K562 (cell line): Measurements from ENCODE around the gene C5orf24. TPM values are rescaled to one million over a fixed set of nuclear protein-coding genes. Genes with fewer than 3 reads are reported as not detected.

Experiments
- ATAC-seq: fragments of 200-7000 bp; cut with Tn5 transposase; 3 replicates; pipeline ENCODE4 v1.9.1; 2020; ENCODE audit warnings: moderate library complexity
- BruUV-seq: library from RNA; stranded (reverse); fragments of 400-500 nt; replicated peaks from 2 replicates; lab custom pipeline; 2021; lab: Mats Ljungman, UMichigan
- CTCF ChIA-PET: fragments of 300-600 bp; formaldehyde crosslinking; extraction: SDS; loops from one replicate; lab custom pipeline; 2021; ENCODE audit warnings: low intra/inter-chr PET ratio; lab: Yijun Ruan, JAX
- POLR2A ChIA-PET: fragments of 300-600, 350-650 bp; sonication (Branson Sonifier 250); formaldehyde crosslinking; extraction: SDS; loops from one replicate; lab custom pipeline; 2021; ENCODE audit warnings: antibody characterized with exemption, inconsistent platforms; lab: Yijun Ruan, JAX
- DNase-seq, 4 experiments: peaks; one replicate each; pipeline versions ENCODE4 v3.0.0 to v3.0.0-alpha.2; 2011 to 2018; ENCODE audit warnings: low spot score in 3 of 4, mixed read lengths in 3 of 4; ENCODE audit errors: extremely low read depth in 1 of 4
- FAIRE-seq: peaks from 2 replicates; lab custom pipeline; 2011; peaks lifted over from hg19 to GRCh38; lab: Jason Lieb, UNC
- H2AFZ ChIP-seq: 2 replicates; pipeline ENCODE4 v1.6.0; 2011; ENCODE audit warnings: low read depth, low read length, control low read depth, inconsistent platforms
- H3K27ac ChIP-seq: fragments of 200-600 bp; 3 replicates; pipeline ENCODE4 v1.8.0; 2011; ENCODE audit warnings: low read depth, mild to moderate bottlenecking, control low read depth, inconsistent platforms, low read length, moderate library complexity, mixed read lengths; ENCODE audit errors: extremely low read depth
- H3K27me3 ChIP-seq, 2 experiments: fragments of 300-600 bp in 1 of 2; 2 replicates in 1 of 2; 3 replicates in 1 of 2; pipeline versions ENCODE4 v1.6.0 to v1.8.0; 2011; ENCODE audit warnings: inconsistent platforms in 2 of 2, low read length in 2 of 2, mild to moderate bottlenecking in 1 of 2, mixed read lengths in 1 of 2, moderate library complexity in 1 of 2; ENCODE audit not compliant: control insufficient read depth in 2 of 2, insufficient read depth in 2 of 2
- H3K36me3 ChIP-seq: fragments of 300-600 bp; 3 replicates; pipeline ENCODE4 v1.8.0; 2011; ENCODE audit warnings: mild to moderate bottlenecking, low read length, inconsistent platforms; ENCODE audit not compliant: control insufficient read depth, insufficient read depth
- H3K4me1 ChIP-seq, 2 experiments: fragments of 200-600 bp in 1 of 2; replicated peaks in 1 of 2; 2 replicates in 1 of 2; 3 replicates in 1 of 2; pipeline versions ENCODE4 v1.5.1 to v1.8.0; 2011; ENCODE audit warnings: inconsistent platforms in 2 of 2, low read length in 2 of 2, mild to moderate bottlenecking in 1 of 2, mixed read lengths in 1 of 2, moderate library complexity in 1 of 2; ENCODE audit not compliant: control insufficient read depth in 2 of 2, insufficient read depth in 2 of 2
- H3K4me2 ChIP-seq: 2 replicates; pipeline ENCODE4 v1.6.1; 2011; ENCODE audit warnings: low read length, control low read depth, inconsistent platforms, mixed read lengths; ENCODE audit not compliant: insufficient read depth
- H3K4me3 ChIP-seq: fragments of 200-600 bp; sonication (generic), shearing (Covaris generic); 2 replicates; pipeline ENCODE4 v1.5.1; 2016; ENCODE audit warnings: control low read depth, inconsistent platforms
- H3K79me2 ChIP-seq: fragments of 200-600 bp; 3 replicates; pipeline ENCODE4 v1.8.0; 2011; ENCODE audit warnings: low read length, inconsistent platforms; ENCODE audit not compliant: control insufficient read depth, insufficient read depth
- H3K9ac ChIP-seq, 2 experiments: 2 replicates each; pipeline versions ENCODE4 v1.6.0 to v1.6.1; 2011; ENCODE audit warnings: low read depth in 2 of 2, low read length in 2 of 2, control low read depth in 1 of 2, inconsistent platforms in 1 of 2, mild to moderate bottlenecking in 1 of 2, mixed read lengths in 1 of 2; ENCODE audit not compliant: insufficient read depth in 1 of 2
- H3K9me1 ChIP-seq: one replicate; pipeline ENCODE4 v1.6.0; 2011; ENCODE audit warnings: inconsistent platforms, mild to moderate bottlenecking, low read length, moderate library complexity; ENCODE audit not compliant: control insufficient read depth, insufficient read depth
- H3K9me3 ChIP-seq: replicated peaks from 2 replicates; pipeline ENCODE4 v1.5.1; 2011; ENCODE audit warnings: low read depth, low read length, inconsistent platforms; ENCODE audit not compliant: control insufficient read depth, insufficient read depth
- H4K20me1 ChIP-seq: replicated peaks from 2 replicates; pipeline ENCODE4 v1.6.1; 2011; ENCODE audit warnings: low read length, inconsistent platforms, mixed read lengths; ENCODE audit not compliant: control insufficient read depth, insufficient read depth
- BMI1 ChIP-seq: fragments of 150-350 bp; IDR thresholded peaks from 2 replicates; pipeline ENCODE4 v1.6.1; 2014; ENCODE audit warnings: low read length
- CTBP1 ChIP-seq: fragments of 450-650 bp; IDR thresholded peaks from 2 replicates; pipeline ENCODE4 v1.6.1; 2016; ENCODE audit warnings: borderline replicate concordance
- MLX ChIP-seq, 2 experiments: fragments of 450-650 bp in 1 of 2; sonication (generic) in 1 of 2; formaldehyde crosslinking; conservative IDR thresholded peaks; 2 replicates each; pipeline versions ENCODE4 v1.4.0 to v1.8.1; 2020 to 2022; ENCODE audit warnings: mild to moderate bottlenecking in 1 of 2, missing genetic modification reagents in 1 of 2
- PRPF4 ChIP-seq: fragments of 200-400 bp; formaldehyde crosslinking; IDR thresholded peaks from one replicate; pipeline ENCODE4 v1.6.1; 2017; ENCODE audit warnings: low read length, low read depth, mild to moderate bottlenecking; ENCODE audit not compliant: insufficient read depth, poor library complexity, severe bottlenecking
- RNF2 ChIP-seq: sonication (generic); IDR thresholded peaks from 2 replicates; pipeline ENCODE4 v1.6.1; 2016
- SMAD1 ChIP-seq: fragments of 150-350 bp; IDR thresholded peaks from 2 replicates; pipeline ENCODE4 v1.6.1; 2014; ENCODE audit warnings: low read length, low read depth; ENCODE audit not compliant: partially characterized antibody
- SREBF1 ChIP-seq: fragments of 150-350 bp; IDR thresholded peaks from 2 replicates; pipeline ENCODE4 v1.6.1; 2014; ENCODE audit warnings: antibody characterized with exemption, low read depth, low read length, borderline replicate concordance
- YBX1 ChIP-seq: fragments of 450-650 bp; IDR thresholded peaks from 2 replicates; pipeline ENCODE4 v1.7.1; 2016; ENCODE audit warnings: mild to moderate bottlenecking
- ZBTB5 ChIP-seq: fragments of 450-650 bp; IDR thresholded peaks from 2 replicates; pipeline ENCODE4 v1.6.1; 2017; ENCODE audit warnings: antibody characterized with exemption
- ZNF12 ChIP-seq: sonication (generic); formaldehyde crosslinking; IDR thresholded peaks from 2 replicates; pipeline ENCODE4 v1.4.0; 2020; ENCODE audit warnings: mild to moderate bottlenecking, missing genetic modification reagents
- ZNF311 ChIP-seq: fragments of 250-450 bp; sonication (Bioruptor Pico); IDR thresholded peaks from 2 replicates; pipeline ENCODE4 v1.4.0; 2020; ENCODE audit warnings: mild to moderate bottlenecking, moderate library complexity
- ZNF695 ChIP-seq: fragments of 450-650 bp; formaldehyde crosslinking; IDR thresholded peaks from 2 replicates; pipeline ENCODE4 v1.4.0; 2020; ENCODE audit warnings: mild to moderate bottlenecking, moderate library complexity
- WGBS: fragments of 100-300 bp; shearing (Covaris generic); methylation state at CpG from one replicate; pipeline ENCODE4 v1.1.6; 2016; ENCODE audit warnings: low coverage, mixed read lengths; ENCODE audit not compliant: insufficient coverage; ENCODE audit errors: missing lambda C conversion rate; 5-methylcytosine and 5-hydroxymethylcytosine counted together
- in situ Hi-C: fragments of 300-500 bp; cut with MboI; formaldehyde crosslinking; loops from 4 replicates; pipeline ENCODE4 v1.15.0; 2018; ENCODE audit warnings: inconsistent platforms, mixed read lengths
- intact Hi-C: fragments of 100-400 bp; cut with micrococcal nuclease; formaldehyde crosslinking; loops from 2 replicates; pipeline ENCODE4 v1.14.2; 2022
- polyA plus RNA-seq, 8 experiments: library from polyadenylated mRNA; depleted of rRNA in 4 of 8; stranded (reverse) in 5 of 8; unstranded in 3 of 8; fragments of >200 nt; fragmentation: Nextera tagmentation in 2 of 8; fragmentation: Illumina TruSeq in 1 of 8; extraction: Ambion mirVana in 2 of 8; extraction: Trizol in 1 of 8; gene quantifications; 2 replicates each; pipeline versions ENCODE4 v1.2.1 to v1.2.3, GENCODE V29; 2011 to 2014; ENCODE audit warnings: inconsistent platforms in 1 of 8, missing spikeins in 1 of 8
- total RNA-seq, 7 experiments: library from RNA; depleted of rRNA in 6 of 7; stranded (reverse); fragments of >200 nt in 6 of 7; fragmentation: Illumina TruSeq in 2 of 7; extraction: Trizol in 2 of 7; gene quantifications; 2 replicates each; pipeline versions ENCODE4 v1.2.1 to v1.2.3, GENCODE V29; 2011 to 2021; ENCODE audit warnings: low replicate concordance in 1 of 7
- TF ChIP-seq, protein P1 (sequence below): fragments of 250-450 bp; sonication (Bioruptor Pico); IDR thresholded peaks from 2 replicates; pipeline ENCODE4 v1.5.0; 2020; ENCODE audit warnings: mild to moderate bottlenecking

C5orf24 gene
- total and polyA plus RNA-seq, 9 of the 15 experiments (the other 6 are each of a cell fraction or from before 2014, with no cell fraction given): 8.9 to 38.6 (median 28.4) TPM

- Histone ChIP-seq H3K9ac (no peak overlapping the region), H3K9me1 (no peaks in the 10 kb centered on the region), H3K4me1 (no peaks in the 10 kb centered on the region), H3K4me3 (no peak overlapping the region), H3K27me3 (no peaks in the 10 kb centered on the region), H3K36me3 (peaks cover 88% of the 10 kb centered on the region), H3K27ac (no peak overlapping the region), H3K79me2 (no peaks in the 10 kb centered on the region), H3K9me3 (no peaks in the 10 kb centered on the region), H2AFZ (no peak overlapping the region), H4K20me1 (no peaks in the 10 kb centered on the region), H3K4me2 (no peak overlapping the region)
- 83% methylated on average over 4 of the region's 4 CpGs for WGBS
- in situ Hi-C loops (no loop called here), intact Hi-C loops (no loop called here)
- BruUV-seq: no TSS peak
- CTCF ChIA-PET: no interaction called here
- ATAC-seq (no peak), DNase-seq (no peak), FAIRE-seq (no peak)
- TF ChIP-seq SMAD1 (no peak), ZNF311 (CRISPR knock-in tag) (no peak), ZNF12 (CRISPR knock-in tag) (no peak), ZBTB5 (no peak), YBX1 (no peak), RNF2 (no peak), CTBP1 (no peak), ZNF695 (CRISPR knock-in tag) (no peak), SREBF1 (no peak), PRPF4 (no peak), BMI1 (no peak), MLX (CRISPR knock-in tag; conservative IDR thresholded peaks at IDR 0.05) (no peak)
- TF ChIP-seq, protein P1, sequence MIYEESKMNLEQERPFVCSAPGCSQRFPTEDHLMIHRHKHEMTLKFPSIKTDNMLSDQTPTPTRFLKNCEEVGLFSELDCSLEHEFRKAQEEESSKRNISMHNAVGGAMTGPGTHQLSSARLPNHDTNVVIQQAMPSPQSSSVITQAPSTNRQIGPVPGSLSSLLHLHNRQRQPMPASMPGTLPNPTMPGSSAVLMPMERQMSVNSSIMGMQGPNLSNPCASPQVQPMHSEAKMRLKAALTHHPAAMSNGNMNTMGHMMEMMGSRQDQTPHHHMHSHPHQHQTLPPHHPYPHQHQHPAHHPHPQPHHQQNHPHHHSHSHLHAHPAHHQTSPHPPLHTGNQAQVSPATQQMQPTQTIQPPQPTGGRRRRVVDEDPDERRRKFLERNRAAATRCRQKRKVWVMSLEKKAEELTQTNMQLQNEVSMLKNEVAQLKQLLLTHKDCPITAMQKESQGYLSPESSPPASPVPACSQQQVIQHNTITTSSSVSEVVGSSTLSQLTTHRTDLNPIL: no peak
- POLR2A ChIA-PET: no interaction called here
Measured at GRCh38 chr5:134803821-134804220, 41.9 kb upstream of the C5orf24 start.
